ENCODE measurements around the gene ZNF248. TPM values are rescaled to one million over a fixed set of nuclear protein-coding genes. Genes with fewer than 3 reads are reported as not detected.

Gene ZNF248
- total and polyA plus RNA-seq, 9 of the 15 experiments (the other 6 are each of a cell fraction or from before 2014, with no cell fraction given), result 4.5 to 16.5 (median 10.2) TPM

DNA sequence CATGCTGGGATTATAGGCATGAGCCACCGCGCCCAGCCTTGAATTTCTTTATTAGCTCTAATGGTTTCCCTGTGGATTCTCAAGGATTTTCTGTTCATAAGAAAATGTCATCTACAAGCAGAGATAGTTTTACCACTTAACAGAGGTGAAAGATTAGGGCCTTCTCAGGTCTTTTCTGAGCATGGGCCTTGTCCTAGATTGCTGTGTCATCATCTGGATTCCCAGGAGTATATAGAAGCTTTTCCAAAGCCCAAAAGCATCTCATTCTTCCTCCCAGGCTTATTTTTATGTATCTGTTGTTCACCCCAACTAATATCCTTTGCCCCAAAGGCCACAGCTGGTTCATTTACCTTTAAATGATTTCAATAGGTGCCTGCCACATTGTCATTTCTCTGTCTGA is 13.7 kb upstream of the ZNF248 start:
- ChIA-PET CTCF (ENCODE audit: low intra/inter-chr PET ratio) (no interaction called here), POLR2A (interaction anchor here (1.4 kb wide), 1 partner anchor 14 kb away, joined by 6 read pairs; the partner anchor contains the start of gene ZNF248)
- H3K4me2 ChIP-seq (ENCODE audit: insufficient read depth, low read length), result no peak overlapping the region
- no peaks in the 10 kb centered on the region for H3K27me3 ChIP-seq (ENCODE audit: control insufficient read depth in 2 of 2, insufficient read depth in 2 of 2, low read length in 2 of 2)
- peak overlapping the region in 1 of 2 experiments; percentile 31; a peak in 1 of 4 replicates for H3K9ac ChIP-seq (ENCODE audit: insufficient read depth in 1 of 2, low read depth in 2 of 2, low read length in 2 of 2)
- peak overlapping the region; percentile 75; the same call in 1 of the 2 replicates for H2AFZ ChIP-seq (ENCODE audit: low read depth, low read length)
- H3K4me1 ChIP-seq (replicated peaks in 1 of 2; ENCODE audit: control insufficient read depth in 2 of 2, insufficient read depth in 2 of 2, low read length in 2 of 2), result peaks cover 0 to 5% of the 10 kb centered on the region in 2 experiments; a peak in 2 of 5 replicates
- H3K27ac ChIP-seq (ENCODE audit: extremely low read depth, low read depth, low read length), result peak overlapping the region; percentile 94
- WGBS (ENCODE audit: insufficient coverage, low coverage, missing lambda C conversion rate), result 40% methylated on average over 2 of the region's 2 CpGs
- H3K36me3 ChIP-seq (ENCODE audit: control insufficient read depth, insufficient read depth, low read length), result no peaks in the 10 kb centered on the region
- H3K9me1 ChIP-seq (ENCODE audit: control insufficient read depth, insufficient read depth, low read length), result no peaks in the 10 kb centered on the region
- BruUV-seq (replicated peaks), result no TSS peak
- H3K4me3 ChIP-seq, result no peak overlapping the region
- no peak for DNase-seq (ENCODE audit: extremely low read depth in 1 of 4, low spot score in 3 of 4)
- no peaks in the 10 kb centered on the region for H3K9me3 ChIP-seq (replicated peaks; ENCODE audit: control insufficient read depth, insufficient read depth, low read depth, low read length)
- ATAC-seq, result no peak
- in situ Hi-C loops (cut with MboI) (no loop called here), intact Hi-C loops (cut with micrococcal nuclease) (loop anchor here (10.0 kb wide), 1 partner anchor 64 kb away; no protein-coding TSS in a partner anchor)
- peaks cover 4% of the 10 kb centered on the region; the same call in 1 of the 3 replicates for H3K79me2 ChIP-seq (ENCODE audit: control insufficient read depth, insufficient read depth, low read length)
- H4K20me1 ChIP-seq (replicated peaks; ENCODE audit: control insufficient read depth, insufficient read depth, low read length), result no peaks in the 10 kb centered on the region
- no peak for FAIRE-seq
- TF ChIP-seq ZBTB7A (IDR thresholded peaks at IDR 0.05; ENCODE audit: borderline replicate concordance, control insufficient read depth, low read depth, low read length) (no peak), MAFK (IDR thresholded peaks at IDR 0.05; ENCODE audit: low read length) (peak; percentile 14; the same call in 1 of the 2 replicates), ZNF124 (CRISPR knock-in tag; IDR thresholded peaks at IDR 0.05) (no peak), THRAP3 (IDR thresholded peaks at IDR 0.05; ENCODE audit: borderline replicate concordance) (no peak), STAT5B (CRISPR knock-in tag; IDR thresholded peaks at IDR 0.05) (no peak), ZNF77 (CRISPR knock-in tag; IDR thresholded peaks at IDR 0.05) (no peak), ZNF316 (IDR thresholded peaks at IDR 0.05) (peak; percentile 66), JUNB (CRISPR knock-in tag; conservative IDR thresholded peaks at IDR 0.05) (no peak), TRIM28 (IDR thresholded peaks at IDR 0.05) (no peak), ARNT (IDR thresholded peaks at IDR 0.05) (no peak), NCOA6 (IDR thresholded peaks at IDR 0.05) (no peak), KAT8 (IDR thresholded peaks at IDR 0.05; ENCODE audit: low read depth) (no peak), HDAC1 (IDR thresholded peaks at IDR 0.05) (no peak), BRF1 (IDR thresholded peaks at IDR 0.05; ENCODE audit: borderline replicate concordance, extremely low read depth, insufficient read length) (no peak), TEAD1 (CRISPR knock-in tag; IDR thresholded peaks at IDR 0.05) (no peak), ZNF217 (CRISPR knock-in tag; IDR thresholded peaks at IDR 0.05) (no peak), FOXA1 (IDR thresholded peaks at IDR 0.05; ENCODE audit: borderline replicate concordance) (no peak), MYNN (IDR thresholded peaks at IDR 0.05) (no peak), MYNN (CRISPR knock-in tag; IDR thresholded peaks at IDR 0.05) (no peak), SPI1 (IDR thresholded peaks at IDR 0.05; ENCODE audit: borderline replicate concordance, low read depth, low read length) (no peak), SRSF3 (IDR thresholded peaks at IDR 0.05; ENCODE audit: insufficient read depth, low read length) (no peak), SIN3B (IDR thresholded peaks at IDR 0.05; ENCODE audit: low read depth) (no peak), C11orf30 (IDR thresholded peaks at IDR 0.05; ENCODE audit: low read depth) (peak; percentile 71)
- TF ChIP-seq, protein P1, sequence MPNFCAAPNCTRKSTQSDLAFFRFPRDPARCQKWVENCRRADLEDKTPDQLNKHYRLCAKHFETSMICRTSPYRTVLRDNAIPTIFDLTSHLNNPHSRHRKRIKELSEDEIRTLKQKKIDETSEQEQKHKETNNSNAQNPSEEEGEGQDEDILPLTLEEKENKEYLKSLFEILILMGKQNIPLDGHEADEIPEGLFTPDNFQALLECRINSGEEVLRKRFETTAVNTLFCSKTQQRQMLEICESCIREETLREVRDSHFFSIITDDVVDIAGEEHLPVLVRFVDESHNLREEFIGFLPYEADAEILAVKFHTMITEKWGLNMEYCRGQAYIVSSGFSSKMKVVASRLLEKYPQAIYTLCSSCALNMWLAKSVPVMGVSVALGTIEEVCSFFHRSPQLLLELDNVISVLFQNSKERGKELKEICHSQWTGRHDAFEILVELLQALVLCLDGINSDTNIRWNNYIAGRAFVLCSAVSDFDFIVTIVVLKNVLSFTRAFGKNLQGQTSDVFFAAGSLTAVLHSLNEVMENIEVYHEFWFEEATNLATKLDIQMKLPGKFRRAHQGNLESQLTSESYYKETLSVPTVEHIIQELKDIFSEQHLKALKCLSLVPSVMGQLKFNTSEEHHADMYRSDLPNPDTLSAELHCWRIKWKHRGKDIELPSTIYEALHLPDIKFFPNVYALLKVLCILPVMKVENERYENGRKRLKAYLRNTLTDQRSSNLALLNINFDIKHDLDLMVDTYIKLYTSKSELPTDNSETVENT (CRISPR knock-in tag; IDR thresholded peaks at IDR 0.05), result no peak
- TF ChIP-seq, protein P2, sequence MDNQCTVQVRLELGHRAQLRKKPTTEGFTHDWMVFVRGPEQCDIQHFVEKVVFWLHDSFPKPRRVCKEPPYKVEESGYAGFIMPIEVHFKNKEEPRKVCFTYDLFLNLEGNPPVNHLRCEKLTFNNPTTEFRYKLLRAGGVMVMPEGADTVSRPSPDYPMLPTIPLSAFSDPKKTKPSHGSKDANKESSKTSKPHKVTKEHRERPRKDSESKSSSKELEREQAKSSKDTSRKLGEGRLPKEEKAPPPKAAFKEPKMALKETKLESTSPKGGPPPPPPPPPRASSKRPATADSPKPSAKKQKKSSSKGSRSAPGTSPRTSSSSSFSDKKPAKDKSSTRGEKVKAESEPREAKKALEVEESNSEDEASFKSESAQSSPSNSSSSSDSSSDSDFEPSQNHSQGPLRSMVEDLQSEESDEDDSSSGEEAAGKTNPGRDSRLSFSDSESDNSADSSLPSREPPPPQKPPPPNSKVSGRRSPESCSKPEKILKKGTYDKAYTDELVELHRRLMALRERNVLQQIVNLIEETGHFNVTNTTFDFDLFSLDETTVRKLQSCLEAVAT (IDR thresholded peaks at IDR 0.05), result no peak
